Lung (tissue), 12 donors: ENCODE measurements around the gene ARFIP1. TPM values are rescaled to one million over a fixed set of nuclear protein-coding genes. Genes with fewer than 3 reads are reported as not detected.

Source experiments
- ATAC-seq: fragments of 200-7000 bp; cut with Tn5 transposase; one replicate; pipeline ENCODE4 v1.9.1; 2020; ENCODE audit warnings: moderate number of reproducible peaks; ENCODE audit not compliant: insufficient read depth, low FRiP score
- DNase-seq, 3 donors: peaks; one replicate each; pipeline ENCODE4 v3.0.0-alpha.2; 2013 to 2017
- H3K27ac ChIP-seq, 2 donors: one replicate each; pipeline ENCODE4 v1.5.1; 2013; ENCODE audit warnings: mild to moderate bottlenecking in 2 of 2, moderate library complexity in 2 of 2, control low read depth in 1 of 2, inconsistent platforms in 1 of 2, low read depth in 1 of 2, low read length in 1 of 2
- H3K27me3 ChIP-seq, 3 donors: one replicate each; pipeline ENCODE4 v1.5.1; 2013; ENCODE audit warnings: low read length in 2 of 3; ENCODE audit not compliant: control insufficient read depth in 3 of 3, insufficient read depth in 3 of 3
- H3K36me3 ChIP-seq, 4 donors: one replicate each; pipeline ENCODE4 v1.5.1; 2013; ENCODE audit warnings: low read length in 4 of 4, mild to moderate bottlenecking in 1 of 4, moderate library complexity in 1 of 4; ENCODE audit not compliant: control insufficient read depth in 4 of 4, insufficient read depth in 4 of 4
- H3K4me1 ChIP-seq, 5 donors: one replicate each; pipeline ENCODE4 v1.5.1; 2013; ENCODE audit warnings: low read length in 5 of 5, mild to moderate bottlenecking in 2 of 5, moderate library complexity in 1 of 5; ENCODE audit not compliant: control insufficient read depth in 5 of 5, insufficient read depth in 5 of 5
- H3K4me3 ChIP-seq: one replicate; pipeline ENCODE4 v1.5.1; 2013; ENCODE audit warnings: mild to moderate bottlenecking, control low read depth, moderate library complexity
- H3K9ac ChIP-seq, 2 donors: one replicate each; pipeline ENCODE4 v1.5.1; 2013; ENCODE audit warnings: low read length in 2 of 2, control low read depth in 1 of 2; ENCODE audit not compliant: insufficient read depth in 1 of 2
- H3K9me3 ChIP-seq, 4 donors: one replicate each; pipeline ENCODE4 v1.5.1; 2013; ENCODE audit warnings: low read length in 3 of 4, mild to moderate bottlenecking in 1 of 4, moderate library complexity in 1 of 4; ENCODE audit not compliant: control insufficient read depth in 4 of 4, insufficient read depth in 3 of 4
- WGBS, 2 donors: extraction: QIAGEN DNeasy Blood & Tissue Kit; methylation state at CpG; one replicate each; pipeline ENCODE4 v1.1.7; 2013; 5-methylcytosine and 5-hydroxymethylcytosine counted together
- polyA plus RNA-seq, 2 donors: library from polyadenylated mRNA; stranded (reverse); fragments of 200-250 nt; gene quantifications; one replicate each; pipeline ENCODE4 v1.2.1, GENCODE V29; 2013
- total RNA-seq, 2 donors: library from RNA; depleted of rRNA in 1 of 2; stranded (reverse); fragments of >200 nt in 1 of 2; gene quantifications; one replicate each; pipeline ENCODE4 v1.2.1, GENCODE V29; 2014 to 2021
- TF ChIP-seq, protein P1 (sequence below): IDR thresholded peaks from 2 replicates; pipeline ENCODE4 v1.5.1; 2012; ENCODE audit warnings: mild to moderate bottlenecking; ENCODE audit errors: control extremely low read depth, extremely low read depth
- donor health status: control.
- donor health status: control.
- donor health status: Bipolar disorder and iron deficiency.
- donor health status: healthy.
- donor health status: DM: yes; HTN: yes; CAD: no.

Gene ARFIP1
- total and polyA plus RNA-seq, 4 donors = 20.9 to 65.8 (median 25.1) TPM

DNA sequence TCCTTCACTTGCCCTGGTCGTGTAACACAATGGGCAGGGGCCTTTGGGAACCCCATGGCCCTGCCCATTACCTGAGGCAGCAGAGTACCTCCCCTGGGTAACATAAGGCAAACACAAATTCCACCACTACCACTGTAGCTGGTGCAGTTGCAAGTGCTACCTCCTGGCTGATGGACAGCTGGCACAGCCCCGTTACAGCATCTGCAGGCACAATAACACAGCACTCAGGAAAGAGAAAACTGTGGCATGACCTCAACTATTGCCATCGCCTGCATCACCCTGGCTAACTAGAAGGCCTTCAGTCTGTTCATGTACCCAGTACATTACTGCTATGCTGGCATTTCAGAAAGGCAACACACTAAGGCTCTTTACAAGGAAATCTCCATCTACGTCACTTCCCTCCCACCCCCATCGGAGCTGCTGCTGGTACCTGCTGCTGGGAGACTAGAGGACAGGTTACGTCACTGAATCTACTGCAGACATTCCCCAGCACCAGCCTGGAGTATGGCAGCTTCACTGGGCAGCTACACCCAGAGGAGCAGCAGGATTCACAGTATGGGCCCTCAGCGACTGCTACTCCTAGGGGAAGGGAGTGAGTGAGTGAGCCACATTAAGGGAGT, 39.4 kb downstream of the ARFIP1 start:
- Histone ChIP-seq H3K27me3 (no peaks in the 10 kb centered on the region), H3K4me3 (no peak overlapping the region), H3K9ac (no peak overlapping the region), H3K36me3 (peaks cover 0 to 13% (median 2%) of the 10 kb centered on the region in 4 donors), H3K4me1 (peaks cover 0 to 4% (median 0%) of the 10 kb centered on the region in 5 donors), H3K27ac (no peak overlapping the region), H3K9me3 (peaks cover 0 to 12% (median 1%) of the 10 kb centered on the region in 4 donors)
- 93 to 94% methylated on average over 7 of the region's 7 CpGs for WGBS, 2 donors
- DNase-seq = no peak
- TF ChIP-seq, protein P1, sequence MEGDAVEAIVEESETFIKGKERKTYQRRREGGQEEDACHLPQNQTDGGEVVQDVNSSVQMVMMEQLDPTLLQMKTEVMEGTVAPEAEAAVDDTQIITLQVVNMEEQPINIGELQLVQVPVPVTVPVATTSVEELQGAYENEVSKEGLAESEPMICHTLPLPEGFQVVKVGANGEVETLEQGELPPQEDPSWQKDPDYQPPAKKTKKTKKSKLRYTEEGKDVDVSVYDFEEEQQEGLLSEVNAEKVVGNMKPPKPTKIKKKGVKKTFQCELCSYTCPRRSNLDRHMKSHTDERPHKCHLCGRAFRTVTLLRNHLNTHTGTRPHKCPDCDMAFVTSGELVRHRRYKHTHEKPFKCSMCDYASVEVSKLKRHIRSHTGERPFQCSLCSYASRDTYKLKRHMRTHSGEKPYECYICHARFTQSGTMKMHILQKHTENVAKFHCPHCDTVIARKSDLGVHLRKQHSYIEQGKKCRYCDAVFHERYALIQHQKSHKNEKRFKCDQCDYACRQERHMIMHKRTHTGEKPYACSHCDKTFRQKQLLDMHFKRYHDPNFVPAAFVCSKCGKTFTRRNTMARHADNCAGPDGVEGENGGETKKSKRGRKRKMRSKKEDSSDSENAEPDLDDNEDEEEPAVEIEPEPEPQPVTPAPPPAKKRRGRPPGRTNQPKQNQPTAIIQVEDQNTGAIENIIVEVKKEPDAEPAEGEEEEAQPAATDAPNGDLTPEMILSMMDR = no peak
- no peak for ATAC-seq

- Histone ChIP-seq H3K27ac (no peak overlapping the region), H3K36me3 (peaks cover 0 to 12% (median 2%) of the 10 kb centered on the region in 4 donors), H3K9ac (no peak overlapping the region), H3K4me3 (no peak overlapping the region), H3K4me1 (peaks cover 0 to 4% (median 0%) of the 10 kb centered on the region in 5 donors), H3K9me3 (peaks cover 0 to 4% (median 1%) of the 10 kb centered on the region in 4 donors), H3K27me3 (no peaks in the 10 kb centered on the region)
- 100% methylated on average over 2 of the region's 2 CpGs for WGBS, 2 donors
- DNase-seq (no peak), ATAC-seq (no peak)
- TF ChIP-seq, protein P1 = no peak
Measured at GRCh38 chr4:152820073-152820472, 40.3 kb downstream of the ARFIP1 start.

DNA sequence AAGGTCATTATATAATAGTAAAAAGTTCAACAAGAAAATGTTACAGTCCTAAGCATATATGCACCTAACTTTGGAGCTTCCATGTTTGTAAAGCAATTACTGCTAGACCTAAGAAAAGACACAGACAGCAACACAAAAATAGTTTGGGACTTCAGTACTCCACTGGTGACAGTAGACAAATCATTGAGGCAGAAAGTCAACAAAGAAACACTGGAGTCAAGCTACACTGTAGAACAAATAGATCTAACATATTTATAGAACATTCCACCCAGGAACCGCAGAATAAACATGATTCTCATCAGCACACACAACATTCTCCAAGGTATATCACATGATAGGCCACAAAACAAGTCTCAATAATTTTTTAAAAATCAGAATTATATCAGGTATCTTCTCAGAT, 42.6 kb downstream of the ARFIP1 start:
- Histone ChIP-seq H3K9me3 (peaks cover 0 to 7% (median 0%) of the 10 kb centered on the region in 4 donors), H3K4me1 (peaks cover 0 to 4% (median 0%) of the 10 kb centered on the region in 5 donors), H3K9ac (no peak overlapping the region), H3K36me3 (peaks cover 0 to 9% (median under 1%) of the 10 kb centered on the region in 4 donors), H3K4me3 (no peak overlapping the region), H3K27me3 (no peaks in the 10 kb centered on the region), H3K27ac (no peak overlapping the region)
- DNase-seq (no peak), ATAC-seq (no peak)
- TF ChIP-seq, protein P1 = no peak
- WGBS, 2 donors = 97% methylated on average over 1 of the region's 1 CpG

- DNase-seq = no peak
- no peaks in the 10 kb centered on the region for H3K27me3 ChIP-seq
- TF ChIP-seq, protein P1 = no peak
- H3K4me3 ChIP-seq = no peak overlapping the region
- no peak overlapping the region for H3K27ac ChIP-seq
- peaks cover 0 to 12% (median 1%) of the 10 kb centered on the region in 4 donors for H3K9me3 ChIP-seq
- no peaks in the 10 kb centered on the region for H3K4me1 ChIP-seq
- H3K9ac ChIP-seq = no peak overlapping the region
- 99 to 100% methylated on average over 2 of the region's 2 CpGs for WGBS, 2 donors
- H3K36me3 ChIP-seq = peaks cover 0 to 1% (median 0%) of the 10 kb centered on the region in 4 donors
- ATAC-seq = no peak
Measured at GRCh38 chr4:152824561-152824960, 44.8 kb downstream of the ARFIP1 start.
